Smooth muscle cell (in vitro differentiated cells): ENCODE results near the gene NPAS1. TPM values are rescaled to one million over a fixed set of nuclear protein-coding genes. Genes with fewer than 3 reads are reported as not detected.

Source experiments
- DNase-seq: peaks from one replicate; lab custom pipeline; 2025; ENCODE audit not compliant: unreplicated experiment; lab: John Stamatoyannopoulos, UW
- H2AFZ ChIP-seq: fragments of 200-600 bp; sonication (generic); 2 replicates; pipeline ENCODE4 v1.6.0; 2016; ENCODE audit warnings: antibody characterized with exemption, low read depth, mild to moderate bottlenecking
- H3F3A ChIP-seq: fragments of 200-600 bp; sonication (generic); 2 replicates; pipeline ENCODE4 v1.6.0; 2017; ENCODE audit warnings: antibody characterized with exemption, low read depth
- H3K27ac ChIP-seq: fragments of 200-600 bp; sonication (generic); 2 replicates; pipeline ENCODE4 v1.5.1; 2016; ENCODE audit warnings: low read depth, mild to moderate bottlenecking
- H3K27me3 ChIP-seq: fragments of 200-600 bp; sonication (generic); 2 replicates; pipeline ENCODE4 v1.6.1; 2016; ENCODE audit warnings: low read depth, mild to moderate bottlenecking
- H3K36me3 ChIP-seq: fragments of 200-600 bp; sonication (generic); 2 replicates; pipeline ENCODE4 v1.5.1; 2016; ENCODE audit warnings: low read depth
- H3K4me1 ChIP-seq: fragments of 200-600 bp; sonication (generic); 2 replicates; pipeline ENCODE4 v1.5.1; 2016; ENCODE audit warnings: low read depth
- H3K4me2 ChIP-seq: fragments of 200-600 bp; sonication (generic); 2 replicates; pipeline ENCODE4 v1.6.0; 2016; ENCODE audit warnings: mild to moderate bottlenecking
- H3K4me3 ChIP-seq: fragments of 200-600 bp; sonication (generic); 2 replicates; pipeline ENCODE4 v1.5.1; 2016; ENCODE audit warnings: mild to moderate bottlenecking
- H3K79me2 ChIP-seq: fragments of 200-600 bp; sonication (generic); 2 replicates; pipeline ENCODE4 v1.6.0; 2016; ENCODE audit warnings: low read depth, mild to moderate bottlenecking
- H3K9ac ChIP-seq: fragments of 200-600 bp; sonication (generic); 2 replicates; pipeline ENCODE4 v1.6.0; 2016; ENCODE audit warnings: low read depth
- H3K9me3 ChIP-seq: fragments of 200-600 bp; sonication (generic); replicated peaks from 2 replicates; pipeline ENCODE4 v1.5.1; 2016; ENCODE audit warnings: low read depth
- H4K20me1 ChIP-seq: fragments of 200-600 bp; sonication (generic); 2 replicates; pipeline ENCODE4 v1.6.0; 2016; ENCODE audit warnings: low read depth
- CTCF ChIP-seq: fragments of 200-600 bp; sonication (generic); IDR thresholded peaks from 2 replicates; pipeline ENCODE4 v1.5.1; 2017; ENCODE audit warnings: borderline replicate concordance, mild to moderate bottlenecking, antibody characterized with exemption; ENCODE audit not compliant: insufficient read depth, poor library complexity, severe bottlenecking
- WGBS: methylation state at CpG from one replicate; pipeline ENCODE4 v1.1.7; 2016; ENCODE audit warnings: low lambda C conversion rate; 5-methylcytosine and 5-hydroxymethylcytosine counted together
- polyA plus RNA-seq: library from polyadenylated mRNA; unstranded; fragments of >200 nt; fragmentation: Nextera tagmentation; extraction: Ambion mirVana; gene quantifications from 2 replicates; pipeline ENCODE4 v1.2.1, GENCODE V29; 2016
- total RNA-seq: library from RNA; depleted of rRNA; stranded (reverse); fragments of >200 nt; gene quantifications from 2 replicates; pipeline ENCODE4 v1.2.3, GENCODE V29; 2014

The NPAS1 gene
- total and polyA plus RNA-seq, 2 experiments from 2014 or later = 0.76 to 4.7 TPM

DNA sequence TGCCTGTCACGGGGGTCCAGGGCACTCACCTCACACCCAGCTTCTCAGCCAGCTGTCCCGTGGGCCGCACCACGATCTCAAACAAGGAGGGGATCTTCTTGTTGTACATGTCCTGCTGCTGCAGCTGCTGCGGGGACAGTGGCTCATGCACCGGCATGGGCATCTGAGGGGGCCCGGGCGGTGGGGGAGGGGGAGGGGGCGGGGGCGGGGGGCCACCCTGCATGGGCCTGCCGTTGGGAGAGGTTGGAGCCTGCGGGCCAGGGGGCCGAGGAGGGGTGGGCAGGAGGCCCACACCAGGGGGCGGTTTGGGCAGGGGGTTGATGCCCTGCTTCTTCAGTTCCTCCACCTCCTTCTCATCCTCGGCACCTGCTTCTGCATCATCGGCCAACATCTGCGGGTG lies 52.7 kb downstream of the NPAS1 start:
- H3K4me2 ChIP-seq = no peak overlapping the region
- H3K36me3 ChIP-seq = no peaks in the 10 kb centered on the region
- no peaks in the 10 kb centered on the region for H3K27me3 ChIP-seq
- H3K27ac ChIP-seq = no peak overlapping the region
- 95% methylated on average over 13 of the region's 17 CpGs for WGBS
- H3K4me1 ChIP-seq = no peaks in the 10 kb centered on the region
- H3K4me3 ChIP-seq = no peak overlapping the region
- no peak for TF ChIP-seq CTCF
- H3F3A ChIP-seq = no peaks in the 10 kb centered on the region
- DNase-seq = no peak
- no peaks in the 10 kb centered on the region for H3K79me2 ChIP-seq
- no peak overlapping the region for H3K9ac ChIP-seq
- H2AFZ ChIP-seq = no peak overlapping the region
- peaks cover 84% of the 10 kb centered on the region for H4K20me1 ChIP-seq
- no peaks in the 10 kb centered on the region for H3K9me3 ChIP-seq

GRCh38 chr19:47073574-47073973 lies 53.9 kb downstream of the NPAS1 start:
- H3K9me3 ChIP-seq = no peaks in the 10 kb centered on the region
- no peaks in the 10 kb centered on the region for H3K79me2 ChIP-seq
- H3K9ac ChIP-seq = no peak overlapping the region
- no peaks in the 10 kb centered on the region for H3K36me3 ChIP-seq
- WGBS = 93% methylated on average over 8 of the region's 10 CpGs
- peaks cover 74% of the 10 kb centered on the region for H4K20me1 ChIP-seq
- no peak overlapping the region for H3K27ac ChIP-seq
- no peak overlapping the region for H2AFZ ChIP-seq
- DNase-seq = no peak
- no peak overlapping the region for H3K4me2 ChIP-seq
- no peaks in the 10 kb centered on the region for H3K4me1 ChIP-seq
- TF ChIP-seq CTCF = no peak
- no peaks in the 10 kb centered on the region for H3F3A ChIP-seq
- no peaks in the 10 kb centered on the region for H3K27me3 ChIP-seq
- no peak overlapping the region for H3K4me3 ChIP-seq

DNA sequence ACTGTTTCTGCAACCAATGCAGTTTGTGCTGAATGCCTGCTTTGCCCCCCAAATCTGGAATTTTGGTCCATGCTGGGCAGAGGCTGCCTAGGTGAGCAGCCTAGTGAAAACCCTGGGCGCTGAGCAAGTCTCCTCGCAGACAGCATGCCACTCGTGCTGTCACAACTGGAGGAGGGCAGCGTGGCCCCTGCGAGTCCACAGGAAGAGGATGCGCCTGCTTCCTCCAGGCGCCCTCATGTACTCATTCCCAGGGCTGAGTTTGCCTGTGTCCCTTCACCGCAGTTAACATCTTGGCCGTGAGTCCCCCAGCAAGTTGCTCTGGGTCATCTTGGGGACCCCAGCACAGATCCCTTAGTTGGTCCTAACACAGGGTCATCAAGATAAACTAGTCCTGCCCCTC lies 55.0 kb downstream of the NPAS1 start:
- no peaks in the 10 kb centered on the region for H3K4me1 ChIP-seq
- WGBS = 96% methylated on average over 9 of the region's 9 CpGs
- no peak overlapping the region for H3K4me3 ChIP-seq
- no peaks in the 10 kb centered on the region for H3K79me2 ChIP-seq
- H3K4me2 ChIP-seq = no peak overlapping the region
- DNase-seq = no peak
- H4K20me1 ChIP-seq = peaks cover 65% of the 10 kb centered on the region
- no peaks in the 10 kb centered on the region for H3K27me3 ChIP-seq
- H3K9ac ChIP-seq = no peak overlapping the region
- TF ChIP-seq CTCF = no peak
- no peak overlapping the region for H2AFZ ChIP-seq
- no peaks in the 10 kb centered on the region for H3K9me3 ChIP-seq
- no peaks in the 10 kb centered on the region for H3K36me3 ChIP-seq
- H3F3A ChIP-seq = no peaks in the 10 kb centered on the region
- H3K27ac ChIP-seq = no peak overlapping the region

GRCh38 chr19:47075179-47075810 lies 55.7 kb downstream of the NPAS1 start:
- no peak overlapping the region for H2AFZ ChIP-seq
- H3K36me3 ChIP-seq = no peaks in the 10 kb centered on the region
- H3K79me2 ChIP-seq = no peaks in the 10 kb centered on the region
- H3K9me3 ChIP-seq = no peaks in the 10 kb centered on the region
- no peak for DNase-seq
- TF ChIP-seq CTCF = no peak
- no peak overlapping the region for H3K9ac ChIP-seq
- no peaks in the 10 kb centered on the region for H3K27me3 ChIP-seq
- H4K20me1 ChIP-seq = peaks cover 64% of the 10 kb centered on the region
- H3K4me3 ChIP-seq = no peak overlapping the region
- H3K4me1 ChIP-seq = no peaks in the 10 kb centered on the region
- no peaks in the 10 kb centered on the region for H3F3A ChIP-seq
- 95% methylated on average over 15 of the region's 15 CpGs for WGBS
- H3K4me2 ChIP-seq = no peak overlapping the region
- no peak overlapping the region for H3K27ac ChIP-seq
